Fibroblast of mammary gland (primary cell): ENCODE data around the gene DDAH1.
A peak's percentile ranks its signal among the peaks of the same experiment; 100 is the strongest.

ENCODE experiments used
- DNase-seq: peaks from one replicate; pipeline ENCODE4 v3.0.0-alpha.2; 2010; ENCODE audit warnings: low read depth
- H3K4me3 ChIP-seq: 2 replicates; pipeline ENCODE4 v1.5.1; 2011; ENCODE audit warnings: low read depth, mild to moderate bottlenecking, low read length, moderate library complexity; ENCODE audit not compliant: control insufficient read depth
- TF ChIP-seq, protein P1 (sequence below): conservative IDR thresholded peaks from 2 replicates; pipeline ENCODE4 v1.5.1; 2011; ENCODE audit warnings: low read depth, low read length, inconsistent platforms; ENCODE audit not compliant: control insufficient read depth, insufficient read depth

The DDAH1 gene

DNA sequence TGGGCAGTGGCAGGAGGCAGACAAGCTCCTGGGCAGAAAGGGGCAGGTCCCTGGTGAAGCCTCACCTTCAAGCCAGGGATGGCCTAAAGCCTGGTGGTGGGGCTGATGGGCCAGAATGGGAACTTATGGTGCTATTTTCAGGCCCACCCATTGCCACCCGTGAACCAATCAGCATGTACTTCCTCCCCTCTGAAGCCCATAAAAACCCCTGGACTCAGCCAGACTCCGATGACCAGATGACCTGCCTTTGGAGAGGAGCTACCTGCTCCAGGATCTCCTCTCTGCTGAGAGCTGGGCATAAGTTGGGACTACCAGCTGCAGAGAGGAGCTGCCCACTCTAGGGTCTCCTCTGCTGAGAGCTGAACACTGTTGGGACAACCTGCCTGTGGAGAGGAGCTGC lies 180.8 kb downstream of the DDAH1 start:
- DNase-seq: no peak
- TF ChIP-seq, protein P1, sequence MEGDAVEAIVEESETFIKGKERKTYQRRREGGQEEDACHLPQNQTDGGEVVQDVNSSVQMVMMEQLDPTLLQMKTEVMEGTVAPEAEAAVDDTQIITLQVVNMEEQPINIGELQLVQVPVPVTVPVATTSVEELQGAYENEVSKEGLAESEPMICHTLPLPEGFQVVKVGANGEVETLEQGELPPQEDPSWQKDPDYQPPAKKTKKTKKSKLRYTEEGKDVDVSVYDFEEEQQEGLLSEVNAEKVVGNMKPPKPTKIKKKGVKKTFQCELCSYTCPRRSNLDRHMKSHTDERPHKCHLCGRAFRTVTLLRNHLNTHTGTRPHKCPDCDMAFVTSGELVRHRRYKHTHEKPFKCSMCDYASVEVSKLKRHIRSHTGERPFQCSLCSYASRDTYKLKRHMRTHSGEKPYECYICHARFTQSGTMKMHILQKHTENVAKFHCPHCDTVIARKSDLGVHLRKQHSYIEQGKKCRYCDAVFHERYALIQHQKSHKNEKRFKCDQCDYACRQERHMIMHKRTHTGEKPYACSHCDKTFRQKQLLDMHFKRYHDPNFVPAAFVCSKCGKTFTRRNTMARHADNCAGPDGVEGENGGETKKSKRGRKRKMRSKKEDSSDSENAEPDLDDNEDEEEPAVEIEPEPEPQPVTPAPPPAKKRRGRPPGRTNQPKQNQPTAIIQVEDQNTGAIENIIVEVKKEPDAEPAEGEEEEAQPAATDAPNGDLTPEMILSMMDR: no peak
- H3K4me3 ChIP-seq: no peak overlapping the region

DNA sequence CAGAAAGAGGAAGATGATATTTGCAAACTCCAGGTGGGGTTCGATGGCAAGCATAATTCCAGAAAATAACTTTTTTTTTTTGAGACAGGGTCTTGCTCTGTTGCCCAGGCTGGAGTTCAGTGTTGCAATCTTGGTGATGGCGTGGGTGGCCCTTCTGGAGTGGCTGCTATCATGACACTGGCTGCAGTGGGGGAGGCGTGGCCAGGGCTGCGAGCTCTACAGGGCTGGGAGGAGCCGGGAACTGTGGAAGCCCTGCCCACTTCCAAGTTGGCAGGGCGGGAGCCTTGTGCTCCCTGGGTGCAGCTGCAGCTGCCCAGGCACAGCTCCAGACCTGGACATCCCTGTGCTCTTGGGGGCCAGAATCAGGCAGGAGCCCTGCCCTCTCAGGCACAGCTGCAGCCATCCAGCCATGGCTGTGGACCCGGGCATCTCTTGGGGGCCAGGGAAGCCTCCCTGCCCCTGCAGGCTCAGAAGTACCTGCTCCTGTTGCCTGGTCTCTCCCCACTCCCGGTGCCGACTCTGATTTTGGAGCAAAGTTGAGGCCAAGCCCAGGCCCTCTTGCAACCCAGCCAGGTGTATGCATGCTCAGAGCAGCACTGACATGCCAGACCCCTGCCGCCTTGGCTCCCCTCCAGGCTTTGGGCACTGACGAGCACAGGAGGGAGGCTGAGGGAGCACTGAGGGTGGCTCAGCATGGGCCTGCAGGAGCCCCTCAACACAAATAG lies 181.3 kb downstream of the DDAH1 start:
- H3K4me3 ChIP-seq: no peak overlapping the region

DNA sequence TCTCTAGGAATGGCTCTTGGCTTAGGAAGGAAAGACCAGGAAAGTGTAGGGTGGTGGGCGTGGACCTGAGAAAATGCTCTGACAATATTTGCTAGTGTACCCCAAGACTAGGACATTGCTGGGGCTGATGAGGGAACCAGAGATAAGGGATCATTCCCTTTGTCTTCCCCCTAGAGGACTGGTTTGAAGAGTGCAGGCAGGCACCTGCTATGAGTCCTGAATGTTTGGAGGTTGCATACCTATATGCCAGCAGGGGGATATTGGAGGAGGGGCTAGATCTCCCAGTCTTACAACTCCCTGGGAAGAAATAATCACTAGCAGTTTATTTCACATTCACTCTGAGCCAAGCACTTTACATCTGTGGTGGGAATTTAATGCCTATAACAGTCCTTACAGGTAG lies 182.5 kb downstream of the DDAH1 start:
- H3K4me3 ChIP-seq: no peak overlapping the region
- TF ChIP-seq, protein P1: peak; percentile 5
- no peak for DNase-seq

More for the DNA sequence above, 181.3 kb downstream of the DDAH1 start:
- TF ChIP-seq, protein P1: no peak
- DNase-seq: no peak

DNA sequence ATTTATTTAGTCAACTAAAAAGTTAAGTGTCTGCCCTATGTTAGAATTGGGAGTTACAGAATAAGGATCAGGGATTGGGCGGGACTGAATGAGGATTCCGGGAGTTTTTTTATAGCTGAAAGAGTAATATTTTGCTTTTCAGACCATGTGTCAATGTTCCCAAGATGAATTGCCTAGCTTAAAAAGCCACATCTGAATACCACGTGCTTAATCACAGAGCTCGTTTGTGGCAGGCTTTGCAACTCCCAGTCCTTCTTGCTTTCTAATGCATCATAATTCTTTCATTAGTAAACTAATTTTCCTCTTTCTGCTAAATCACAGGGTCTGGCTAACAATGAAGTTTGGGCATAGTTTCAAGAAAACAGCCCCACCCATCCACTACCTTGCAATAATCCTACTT lies 184.3 kb downstream of the DDAH1 start:
- TF ChIP-seq, protein P1: no peak
- peak; percentile 46 for DNase-seq
- H3K4me3 ChIP-seq: no peak overlapping the region

DNA sequence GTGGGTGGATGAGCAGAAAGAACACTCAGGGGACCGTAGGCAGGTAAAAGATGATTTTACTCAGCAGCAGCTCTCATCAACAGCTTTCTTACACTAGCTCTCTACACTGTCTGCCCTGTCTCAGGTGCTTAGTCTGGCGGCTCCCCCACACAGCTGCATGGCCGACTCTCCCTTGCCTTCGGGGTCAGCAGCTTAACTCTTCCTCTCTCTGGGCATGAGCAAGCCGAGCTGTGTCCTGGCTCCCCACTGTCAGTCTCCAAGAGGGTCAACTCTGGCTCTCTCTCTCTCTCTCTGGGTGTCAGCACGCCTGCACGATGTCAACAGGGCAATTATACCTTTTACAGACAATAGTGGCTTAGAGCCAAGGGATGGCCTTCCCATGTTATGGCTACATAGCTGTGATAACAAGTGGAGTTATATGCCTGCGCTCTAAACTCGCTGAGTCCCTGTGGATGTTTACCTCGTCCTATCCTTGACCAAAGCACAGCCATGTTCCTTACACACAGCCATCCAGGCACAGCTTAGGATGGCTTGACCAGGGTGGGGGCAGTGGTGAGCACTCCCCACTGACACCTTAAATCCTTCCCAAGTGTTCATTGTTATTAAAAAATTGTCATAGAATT lies 185.4 kb downstream of the DDAH1 start:
- TF ChIP-seq, protein P1: no peak
- no peak for DNase-seq
- peak overlapping the region; percentile 21 for H3K4me3 ChIP-seq

DNA sequence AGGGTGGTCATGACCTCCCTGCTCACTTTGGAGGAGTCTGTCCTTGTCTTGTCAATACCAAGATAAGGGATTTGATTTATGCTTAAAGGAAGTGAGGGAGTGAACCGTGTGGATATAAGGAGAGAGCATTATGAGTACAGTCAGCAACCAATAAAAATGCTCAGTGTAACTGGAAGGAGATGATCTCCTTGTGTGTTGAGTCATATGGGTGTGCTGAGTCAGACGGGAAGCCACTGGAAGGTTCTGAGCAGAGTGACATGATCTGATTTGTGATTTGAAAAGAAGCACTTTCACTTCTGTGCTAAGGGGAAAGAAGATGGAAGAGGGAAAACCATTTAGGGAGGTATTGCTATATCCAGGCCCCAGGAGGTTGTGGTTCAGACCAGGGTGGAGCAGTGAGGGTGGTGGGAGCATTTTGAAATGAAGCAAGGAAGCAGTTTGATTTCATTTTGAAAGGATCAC lies 186.1 kb downstream of the DDAH1 start:
- DNase-seq: peak; percentile 97
- TF ChIP-seq, protein P1: no peak
- H3K4me3 ChIP-seq: peak overlapping the region; percentile 21
